ENCODE results near the gene SDHA. TPM values are rescaled to one million over a fixed set of nuclear protein-coding genes. Genes with fewer than 3 reads are reported as not detected.
"Not testable (repeated sequence)": the region's sequence is repeated elsewhere in the genome, so short reads cannot be mapped to it uniquely, and the experiment has no call there.

The SDHA gene
- total and polyA plus RNA-seq, 10 of the 15 experiments (the other 5 are each of a cell fraction or from before 2014, with no cell fraction given) = 63.3 to 205 (median 104) TPM

DNA sequence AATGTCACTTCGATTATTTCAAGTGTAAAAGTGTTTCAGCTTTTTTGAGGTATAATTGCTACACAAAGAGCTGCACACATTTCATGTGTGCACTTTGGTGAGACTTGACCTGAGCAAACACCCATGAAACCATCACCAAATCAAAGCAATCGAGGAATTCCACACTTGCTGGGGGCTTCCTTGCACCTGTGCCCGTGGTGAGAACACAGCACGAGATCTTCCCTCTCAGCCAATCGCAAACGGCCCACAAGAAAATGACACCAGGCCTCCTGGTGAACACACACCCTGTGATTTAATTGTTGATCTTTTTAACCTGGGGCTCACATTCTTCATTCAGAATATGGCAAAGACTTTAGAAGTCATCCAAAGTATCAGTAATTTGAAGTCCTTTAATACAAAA is 79.3 kb downstream of the SDHA start:
- POLR2A ChIA-PET, ATAC-seq: not testable (repeated sequence)

DNA sequence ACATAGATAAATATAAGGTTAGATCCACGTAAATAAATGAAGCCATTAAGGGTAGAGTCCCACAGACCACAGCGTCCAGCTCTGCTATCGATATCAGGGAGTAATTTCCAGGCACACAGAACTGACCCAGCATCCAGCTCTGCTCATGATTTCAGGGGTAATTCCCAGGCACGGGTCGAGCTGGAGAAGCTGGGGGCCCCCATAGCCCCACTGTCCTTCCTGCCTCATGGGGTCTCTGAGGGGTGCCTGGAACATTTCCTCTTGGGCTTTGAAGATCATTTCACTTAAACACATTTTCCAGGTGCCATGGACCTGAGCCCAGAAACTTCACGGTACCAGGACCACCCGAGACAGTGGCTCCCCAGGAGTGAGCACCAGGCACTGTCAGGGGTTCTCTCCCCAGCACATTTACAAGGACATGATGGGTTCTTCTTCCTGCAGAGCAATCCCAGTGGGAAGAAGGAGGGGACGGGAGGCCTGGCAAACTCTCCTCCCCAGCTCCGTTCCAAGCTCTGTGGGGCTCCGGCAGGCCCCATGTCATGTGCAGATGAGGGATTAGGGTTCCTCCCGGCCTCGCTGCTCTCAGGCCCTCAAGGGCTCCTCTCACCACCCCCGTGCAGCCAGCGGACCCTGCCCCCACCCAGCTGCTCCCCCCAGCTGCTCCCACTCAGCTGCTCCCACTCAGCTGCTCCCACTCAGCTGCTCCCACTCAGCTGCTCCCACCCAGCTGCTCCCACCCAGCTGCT is 80.0 kb downstream of the SDHA start:
- POLR2A ChIA-PET; BruUV-seq (replicated peaks); RAD21 ChIA-PET (ENCODE audit: unreplicated experiment); H3K4me3 ChIP-seq; DNase-seq (ENCODE audit: low read depth, low spot score); H3K79me2 ChIP-seq (ENCODE audit: control insufficient read depth, insufficient read depth, low read length); H3K9me3 ChIP-seq (replicated peaks; ENCODE audit: control insufficient read depth, insufficient read depth, low read length); H3K27me3 ChIP-seq (replicated peaks in 1 of 2; ENCODE audit: control insufficient read depth in 2 of 2, insufficient read depth in 2 of 2, low read length in 1 of 2); CTCF ChIA-PET; SMC1A ChIA-PET (ENCODE audit: uncharacterized antibody, unreplicated experiment); H3K9ac ChIP-seq (ENCODE audit: control insufficient read depth, insufficient read depth, low read length); FAIRE-seq; H3K36me3 ChIP-seq (ENCODE audit: control insufficient read depth in 2 of 2, insufficient read depth in 2 of 2, low read length in 1 of 2); H3K27ac ChIP-seq (ENCODE audit: control insufficient read depth, insufficient read depth); intact Hi-C loops (cut with micrococcal nuclease; ENCODE audit: unreplicated experiment); ATAC-seq; H3K4me2 ChIP-seq (ENCODE audit: control insufficient read depth, insufficient read depth); H2AFZ ChIP-seq (ENCODE audit: control insufficient read depth, low read depth, low read length); H3K4me1 ChIP-seq (ENCODE audit: control insufficient read depth, insufficient read depth, low read length); H4K20me1 ChIP-seq (ENCODE audit: control insufficient read depth, insufficient read depth); in situ Hi-C loops (cut with MboI): not testable (repeated sequence)
- 93% methylated on average over 12 of the region's 14 CpGs for WGBS (ENCODE audit: insufficient coverage, insufficient replicate concordance, low lambda C conversion rate, missing lambda C conversion rate)

More for the DNA sequence above, 79.3 kb downstream of the SDHA start:
- SMC1A ChIA-PET (ENCODE audit: uncharacterized antibody, unreplicated experiment); H3K9ac ChIP-seq (ENCODE audit: control insufficient read depth, insufficient read depth, low read length); H3K79me2 ChIP-seq (ENCODE audit: control insufficient read depth, insufficient read depth, low read length); H3K9me3 ChIP-seq (replicated peaks; ENCODE audit: control insufficient read depth, insufficient read depth, low read length); in situ Hi-C loops (cut with MboI); H4K20me1 ChIP-seq (ENCODE audit: control insufficient read depth, insufficient read depth); BruUV-seq (replicated peaks); intact Hi-C loops (cut with micrococcal nuclease; ENCODE audit: unreplicated experiment); RAD21 ChIA-PET (ENCODE audit: unreplicated experiment); H3K27me3 ChIP-seq (replicated peaks in 1 of 2; ENCODE audit: control insufficient read depth in 2 of 2, insufficient read depth in 2 of 2, low read length in 1 of 2); H3K27ac ChIP-seq (ENCODE audit: control insufficient read depth, insufficient read depth); H2AFZ ChIP-seq (ENCODE audit: control insufficient read depth, low read depth, low read length); FAIRE-seq; DNase-seq (ENCODE audit: low read depth, low spot score); H3K4me1 ChIP-seq (ENCODE audit: control insufficient read depth, insufficient read depth, low read length); H3K4me2 ChIP-seq (ENCODE audit: control insufficient read depth, insufficient read depth); H3K4me3 ChIP-seq; H3K36me3 ChIP-seq (ENCODE audit: control insufficient read depth in 2 of 2, insufficient read depth in 2 of 2, low read length in 1 of 2); CTCF ChIA-PET: not testable (repeated sequence)
- WGBS (ENCODE audit: insufficient coverage, insufficient replicate concordance, low lambda C conversion rate, missing lambda C conversion rate) = 73% methylated on average over 6 of the region's 6 CpGs

All from GM12878 (cell line).